UCSD-AML1 (cell line): ENCODE measurements around the gene ANKRD17.
"Not testable (repeated sequence)": the region's sequence is repeated elsewhere in the genome, so short reads cannot be mapped to it uniquely, and the experiment has no call there.

Experiments used
- DNase-seq: peaks from one replicate; lab custom pipeline; 2025; ENCODE audit not compliant: unreplicated experiment; lab: John Stamatoyannopoulos, UW

The ANKRD17 gene, protein sequence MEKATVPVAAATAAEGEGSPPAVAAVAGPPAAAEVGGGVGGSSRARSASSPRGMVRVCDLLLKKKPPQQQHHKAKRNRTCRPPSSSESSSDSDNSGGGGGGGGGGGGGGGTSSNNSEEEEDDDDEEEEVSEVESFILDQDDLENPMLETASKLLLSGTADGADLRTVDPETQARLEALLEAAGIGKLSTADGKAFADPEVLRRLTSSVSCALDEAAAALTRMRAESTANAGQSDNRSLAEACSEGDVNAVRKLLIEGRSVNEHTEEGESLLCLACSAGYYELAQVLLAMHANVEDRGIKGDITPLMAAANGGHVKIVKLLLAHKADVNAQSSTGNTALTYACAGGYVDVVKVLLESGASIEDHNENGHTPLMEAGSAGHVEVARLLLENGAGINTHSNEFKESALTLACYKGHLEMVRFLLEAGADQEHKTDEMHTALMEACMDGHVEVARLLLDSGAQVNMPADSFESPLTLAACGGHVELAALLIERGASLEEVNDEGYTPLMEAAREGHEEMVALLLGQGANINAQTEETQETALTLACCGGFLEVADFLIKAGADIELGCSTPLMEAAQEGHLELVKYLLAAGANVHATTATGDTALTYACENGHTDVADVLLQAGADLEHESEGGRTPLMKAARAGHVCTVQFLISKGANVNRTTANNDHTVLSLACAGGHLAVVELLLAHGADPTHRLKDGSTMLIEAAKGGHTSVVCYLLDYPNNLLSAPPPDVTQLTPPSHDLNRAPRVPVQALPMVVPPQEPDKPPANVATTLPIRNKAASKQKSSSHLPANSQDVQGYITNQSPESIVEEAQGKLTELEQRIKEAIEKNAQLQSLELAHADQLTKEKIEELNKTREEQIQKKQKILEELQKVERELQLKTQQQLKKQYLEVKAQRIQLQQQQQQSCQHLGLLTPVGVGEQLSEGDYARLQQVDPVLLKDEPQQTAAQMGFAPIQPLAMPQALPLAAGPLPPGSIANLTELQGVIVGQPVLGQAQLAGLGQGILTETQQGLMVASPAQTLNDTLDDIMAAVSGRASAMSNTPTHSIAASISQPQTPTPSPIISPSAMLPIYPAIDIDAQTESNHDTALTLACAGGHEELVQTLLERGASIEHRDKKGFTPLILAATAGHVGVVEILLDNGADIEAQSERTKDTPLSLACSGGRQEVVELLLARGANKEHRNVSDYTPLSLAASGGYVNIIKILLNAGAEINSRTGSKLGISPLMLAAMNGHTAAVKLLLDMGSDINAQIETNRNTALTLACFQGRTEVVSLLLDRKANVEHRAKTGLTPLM (N-terminal part only)

GRCh38 chr4:73258686-73259570, at the start of gene ANKRD17:
Gene ANKRD17 (minus strand): TSS chr4:73258798. CDS start chr4:73258668, 130 bp downstream.
- DNase-seq, result peak; percentile 94

DNA sequence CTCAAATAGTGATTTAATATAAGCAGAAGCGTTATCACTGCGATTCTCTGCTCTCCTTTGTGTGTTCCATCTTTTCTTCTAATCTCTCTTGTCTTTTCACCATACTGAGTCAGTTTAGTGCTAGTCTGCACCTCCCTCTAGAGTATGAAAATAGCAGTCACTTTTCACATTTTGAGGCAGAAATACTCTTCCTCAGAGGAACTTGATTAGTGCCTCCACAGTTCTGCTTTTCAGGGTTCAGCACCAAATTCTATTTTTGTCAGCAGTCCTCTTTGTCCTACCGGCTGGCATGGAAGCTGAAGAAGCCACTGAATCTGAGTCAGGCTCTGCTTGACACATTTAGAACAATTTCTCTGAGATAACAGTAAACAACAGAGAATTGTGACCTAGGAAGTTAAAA, 49.7 kb upstream of the ANKRD17 start:
- peak; percentile 12 for DNase-seq

DNA sequence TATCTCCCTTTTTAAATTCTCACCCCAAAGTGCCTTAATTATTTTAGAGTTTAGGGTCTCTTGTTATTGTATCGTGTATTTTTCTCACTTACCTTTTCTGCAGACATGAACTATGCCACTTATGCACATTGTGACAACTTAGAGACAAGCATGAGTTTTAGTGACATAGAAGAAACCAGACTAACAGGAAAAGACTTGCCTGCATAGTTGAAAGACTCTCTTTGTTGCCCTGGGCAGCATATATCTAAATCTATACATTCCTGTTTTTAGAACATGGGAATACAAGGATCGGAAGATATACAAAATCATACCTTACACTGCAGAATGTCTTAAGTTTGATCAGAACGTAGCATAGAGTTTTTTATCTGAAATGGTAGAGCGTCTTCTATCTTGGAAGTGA, 45.1 kb upstream of the ANKRD17 start:
- DNase-seq, result no peak

DNA sequence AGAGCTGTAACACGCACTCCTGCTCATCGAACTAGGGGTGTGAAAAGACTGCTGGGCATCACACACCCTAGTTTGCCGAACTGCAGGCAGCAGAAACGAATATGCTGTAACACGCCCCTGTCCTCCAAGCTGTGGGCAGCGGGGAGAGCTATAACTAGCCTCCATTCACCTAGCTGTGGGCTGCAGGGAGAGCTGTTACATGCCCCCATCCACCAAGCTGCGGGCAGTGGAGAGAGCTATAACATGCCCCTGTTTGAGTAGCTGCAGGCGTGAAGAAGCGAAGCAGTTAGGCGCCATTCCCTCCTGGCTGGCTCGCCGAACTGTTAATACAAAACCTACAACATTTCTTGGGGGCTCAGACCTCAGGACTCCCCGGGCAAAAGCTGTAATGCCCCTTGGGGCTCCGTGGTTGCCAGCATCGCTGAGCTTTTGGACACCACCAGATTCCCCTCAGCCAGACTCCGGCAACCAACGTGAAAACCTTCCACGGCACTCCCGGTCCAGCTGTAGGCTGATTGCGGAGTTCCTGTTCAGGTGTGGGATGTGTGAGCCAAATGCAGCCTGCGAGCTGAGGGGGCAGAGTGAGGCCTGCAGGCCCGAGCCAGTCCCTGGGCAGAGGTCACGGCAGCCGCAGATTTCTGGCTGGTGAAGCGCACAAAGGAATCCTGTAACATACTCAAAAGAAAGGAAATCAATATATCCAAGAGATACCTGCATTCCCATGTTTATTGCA, 41.1 kb upstream of the ANKRD17 start:
- DNase-seq, result no peak

DNA sequence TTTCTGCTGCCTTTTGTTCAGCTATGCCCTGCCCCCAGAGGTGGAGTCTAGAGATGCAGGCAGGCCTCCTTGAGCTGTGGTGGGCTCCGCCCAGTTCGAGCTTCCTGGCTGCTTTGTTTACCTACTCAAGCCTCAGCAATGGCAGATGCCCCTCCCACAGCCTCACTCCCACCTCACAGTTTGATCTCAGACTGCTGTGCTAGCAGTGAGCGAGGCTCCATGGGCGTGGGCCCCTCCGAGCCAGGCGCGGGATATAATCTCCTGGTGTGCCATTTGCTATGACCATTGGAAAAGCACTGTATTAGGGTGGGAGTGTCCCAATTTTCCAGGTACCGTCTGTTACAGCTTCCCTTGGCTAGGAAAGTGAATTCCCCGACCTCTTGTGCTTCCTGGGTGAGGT, 34.1 kb upstream of the ANKRD17 start:
- not testable (repeated sequence) for DNase-seq

- no peak for DNase-seq
Observed at GRCh38 chr4:73281982-73282381, 23.4 kb upstream of the ANKRD17 start.

GRCh38 chr4:73281396-73281795, 22.8 kb upstream of the ANKRD17 start:
- no peak for DNase-seq

GRCh38 chr4:73277201-73277600, 18.6 kb upstream of the ANKRD17 start:
- DNase-seq, result no peak

- DNase-seq, result no peak
Observed at GRCh38 chr4:73275318-73275654, 16.7 kb upstream of the ANKRD17 start.

GRCh38 chr4:73272816-73273215, 14.2 kb upstream of the ANKRD17 start:
- DNase-seq, result no peak

- DNase-seq, result no peak
Observed at GRCh38 chr4:73267050-73267449, 8.5 kb upstream of the ANKRD17 start.

GRCh38 chr4:73259571-73260090, 1.0 kb upstream of the ANKRD17 start:
- DNase-seq, result no peak

GRCh38 chr4:73258436-73258685, 237 bp downstream of the ANKRD17 start:
- DNase-seq, result no peak

DNA sequence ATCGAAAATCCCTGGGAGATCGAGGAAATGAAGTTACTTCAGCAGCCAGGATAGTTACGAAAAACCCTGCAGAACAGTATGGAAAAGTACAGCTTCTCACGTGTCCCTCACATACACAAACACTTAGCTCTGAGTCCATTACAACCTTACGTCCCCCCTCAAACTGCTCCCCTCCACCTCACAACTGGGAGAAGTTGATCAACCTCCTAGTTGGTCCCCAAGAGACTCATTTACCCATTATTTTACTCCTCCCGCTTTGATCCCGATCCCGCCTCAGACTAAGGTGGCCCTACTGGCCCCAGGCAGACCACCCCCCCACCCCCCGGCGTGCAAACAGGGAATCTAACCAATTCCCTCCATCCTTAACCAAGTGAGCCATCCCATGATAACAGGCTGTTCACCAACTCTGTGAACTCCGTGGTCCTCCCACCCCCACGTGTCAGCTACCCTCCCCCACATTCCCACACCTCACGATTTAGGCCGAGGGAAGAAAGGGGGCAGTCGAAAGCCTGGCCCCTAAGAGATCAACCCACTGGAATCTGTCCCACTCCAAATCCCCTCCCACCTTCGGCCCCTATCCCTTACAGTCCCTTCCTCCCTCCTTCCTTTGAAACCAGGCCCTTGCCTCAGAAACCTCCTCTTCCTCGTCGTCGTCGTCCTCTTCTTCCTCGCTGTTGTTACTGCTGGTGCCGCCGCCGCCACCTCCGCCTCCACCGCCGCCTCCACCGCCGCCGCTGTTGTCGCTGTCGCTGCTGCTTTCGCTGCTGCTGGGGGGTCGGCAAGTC, 755 bp downstream of the ANKRD17 start:
- DNase-seq, result peak; percentile 72

- peak; percentile 56 for DNase-seq
Observed at GRCh38 chr4:73257234-73257633, 1.4 kb downstream of the ANKRD17 start.

DNA sequence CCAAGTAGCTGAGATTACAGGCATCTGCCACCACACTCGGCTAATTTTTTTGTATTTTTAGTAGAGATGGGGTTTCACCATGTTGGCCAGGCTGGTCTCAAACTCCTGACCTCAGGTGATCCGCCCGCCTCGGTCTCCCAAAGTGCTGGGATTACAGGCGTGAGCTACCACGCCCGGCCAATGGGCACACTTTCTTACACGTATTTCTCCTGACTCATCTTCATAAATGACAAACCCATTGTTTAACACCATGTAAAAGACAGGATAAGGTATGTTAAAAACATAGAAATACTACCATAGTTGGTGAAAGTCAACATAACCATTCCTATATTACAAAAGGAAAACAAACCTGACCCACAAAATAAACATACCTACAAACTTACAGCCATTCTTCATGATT, 2.8 kb downstream of the ANKRD17 start:
- DNase-seq, result not testable (repeated sequence)

- no peak for DNase-seq
Observed at GRCh38 chr4:73252001-73252400, 6.6 kb downstream of the ANKRD17 start.

DNA sequence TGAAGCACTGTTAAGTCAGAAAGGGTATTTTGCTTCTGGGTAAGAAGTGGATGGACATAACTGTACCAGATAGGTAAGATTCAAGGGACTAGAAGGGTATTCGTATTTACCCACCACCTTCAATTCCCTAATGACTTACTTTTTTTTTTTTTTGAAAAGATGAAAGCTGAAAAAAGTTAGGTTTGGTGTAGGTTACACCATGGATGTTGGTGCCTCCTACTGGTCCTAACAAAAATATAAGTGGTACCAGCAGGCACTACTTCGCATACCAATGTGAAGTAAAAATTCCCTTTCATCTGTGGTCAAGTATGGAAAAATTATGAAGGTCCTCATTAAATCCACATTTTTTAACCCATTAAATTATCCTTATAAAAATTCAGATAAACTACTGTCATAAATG, 7.2 kb downstream of the ANKRD17 start:
- DNase-seq, result no peak

DNA sequence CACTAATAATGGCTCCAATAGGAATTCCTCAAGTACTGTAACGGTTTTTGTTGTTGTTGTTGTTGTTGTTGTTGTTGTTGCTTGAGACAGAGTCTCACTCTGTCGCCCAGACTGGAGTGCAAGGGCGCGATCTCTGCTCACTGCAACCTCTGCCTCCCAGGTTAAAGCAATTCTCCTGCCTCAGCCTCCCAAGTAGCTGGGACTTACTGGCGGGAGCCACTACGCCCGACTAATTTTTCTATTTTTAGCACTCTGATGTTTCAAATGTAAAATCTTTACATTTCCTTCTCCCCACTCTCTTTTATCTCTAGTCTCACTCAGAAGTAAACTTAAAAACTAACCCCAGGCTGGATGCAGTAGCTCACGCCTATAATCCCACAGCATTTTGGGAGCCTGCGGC, 8.0 kb downstream of the ANKRD17 start:
- no peak for DNase-seq
